Subcutaneous adipose tissue (tissue), 4 donors: ENCODE data around the gene NNAT. TPM values are rescaled to one million over a fixed set of nuclear protein-coding genes. Genes with fewer than 3 reads are reported as not detected.

ENCODE experiments used
- total RNA-seq, 4 donors: library from RNA; depleted of rRNA; stranded (reverse); fragments of >200 nt; gene quantifications; one replicate each; pipeline ENCODE4 v1.1.0, GENCODE V29; 2016
- TF ChIP-seq, protein P1 (sequence below): fragments of 450-650 bp; IDR thresholded peaks from one replicate; pipeline ENCODE4 v1.5.1; 2016; ENCODE audit warnings: low read depth, mild to moderate bottlenecking, control low read depth, antibody characterized with exemption, moderate library complexity

Gene NNAT
- total RNA-seq, 4 donors from 2014 or later, result 11.0 to 44.3 (median 18.2) TPM

DNA sequence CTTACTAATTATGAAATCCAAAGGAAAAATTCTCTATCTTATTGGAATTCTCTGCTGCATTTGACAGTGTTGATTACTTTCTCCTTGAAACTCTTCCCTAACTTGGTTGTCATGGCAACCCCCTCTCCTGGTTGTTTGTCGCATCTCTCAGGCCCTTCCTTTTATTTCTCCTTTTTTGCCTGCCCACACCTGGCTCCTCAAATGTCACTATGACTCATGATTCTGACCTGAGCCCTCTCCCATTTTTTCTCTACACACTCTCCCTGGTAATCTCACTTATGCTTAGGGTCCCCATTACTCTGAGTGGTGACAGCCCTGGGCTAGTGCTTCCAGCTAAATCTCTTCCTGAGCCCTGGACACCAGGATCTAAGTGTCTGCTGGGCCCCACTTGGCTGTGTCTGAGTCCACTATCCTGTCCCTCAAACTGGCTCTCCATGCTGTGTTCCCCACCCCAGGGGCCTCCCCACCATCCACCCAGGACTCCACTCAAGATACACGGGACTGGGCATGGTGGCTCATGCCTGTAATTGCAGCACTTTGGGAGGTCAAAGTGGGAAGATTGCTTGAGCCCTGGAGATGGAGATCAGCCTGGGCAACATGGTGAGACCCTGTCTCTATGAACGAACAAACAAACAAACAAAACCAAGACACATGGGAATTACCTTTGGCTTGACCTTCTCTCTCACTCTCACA is 16.5 kb upstream of the NNAT start:
- TF ChIP-seq, protein P1, sequence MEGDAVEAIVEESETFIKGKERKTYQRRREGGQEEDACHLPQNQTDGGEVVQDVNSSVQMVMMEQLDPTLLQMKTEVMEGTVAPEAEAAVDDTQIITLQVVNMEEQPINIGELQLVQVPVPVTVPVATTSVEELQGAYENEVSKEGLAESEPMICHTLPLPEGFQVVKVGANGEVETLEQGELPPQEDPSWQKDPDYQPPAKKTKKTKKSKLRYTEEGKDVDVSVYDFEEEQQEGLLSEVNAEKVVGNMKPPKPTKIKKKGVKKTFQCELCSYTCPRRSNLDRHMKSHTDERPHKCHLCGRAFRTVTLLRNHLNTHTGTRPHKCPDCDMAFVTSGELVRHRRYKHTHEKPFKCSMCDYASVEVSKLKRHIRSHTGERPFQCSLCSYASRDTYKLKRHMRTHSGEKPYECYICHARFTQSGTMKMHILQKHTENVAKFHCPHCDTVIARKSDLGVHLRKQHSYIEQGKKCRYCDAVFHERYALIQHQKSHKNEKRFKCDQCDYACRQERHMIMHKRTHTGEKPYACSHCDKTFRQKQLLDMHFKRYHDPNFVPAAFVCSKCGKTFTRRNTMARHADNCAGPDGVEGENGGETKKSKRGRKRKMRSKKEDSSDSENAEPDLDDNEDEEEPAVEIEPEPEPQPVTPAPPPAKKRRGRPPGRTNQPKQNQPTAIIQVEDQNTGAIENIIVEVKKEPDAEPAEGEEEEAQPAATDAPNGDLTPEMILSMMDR, result no peak

DNA sequence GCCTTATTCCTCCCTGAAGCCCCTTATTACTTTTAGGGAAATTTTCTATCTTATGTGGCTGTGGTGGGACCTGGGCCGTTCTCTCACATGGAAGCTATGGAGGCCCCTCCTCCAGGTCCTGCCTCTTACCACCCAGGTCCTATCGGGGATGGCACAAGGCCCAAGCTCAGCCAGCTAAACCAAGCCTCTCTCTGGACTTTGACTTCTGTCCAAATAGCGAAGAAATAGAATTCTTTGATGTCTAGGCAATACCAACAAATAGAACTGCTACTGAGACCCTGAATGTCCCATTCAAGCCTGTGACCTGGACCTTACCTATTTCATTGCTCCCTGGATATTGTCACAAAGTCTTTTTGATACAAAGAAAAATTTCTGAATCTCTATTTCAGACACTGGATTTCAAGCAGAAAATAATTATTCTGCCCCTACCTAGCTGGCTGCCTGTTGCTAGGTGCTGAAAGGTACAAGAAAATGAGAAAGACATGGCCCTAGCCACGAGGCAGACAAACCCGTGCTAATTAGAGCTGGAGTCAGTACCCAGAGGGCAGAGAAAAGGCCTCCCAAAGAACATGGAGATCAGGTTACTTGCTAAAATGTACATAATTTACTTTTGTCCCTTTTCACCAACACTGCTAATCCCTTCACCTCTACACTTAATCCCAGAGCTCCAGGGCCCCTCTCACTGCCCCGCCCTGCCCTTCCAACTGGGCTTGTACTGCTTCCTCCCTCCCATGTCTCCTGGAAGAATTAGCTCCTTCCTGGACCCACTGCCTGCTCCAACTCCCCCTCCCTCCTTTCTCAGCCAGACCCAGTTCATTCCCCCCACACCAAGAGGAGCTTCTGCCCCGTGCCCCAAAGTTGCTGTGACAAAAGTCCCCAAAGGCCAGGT is 15.5 kb upstream of the NNAT start:
- TF ChIP-seq, protein P1, result no peak

DNA sequence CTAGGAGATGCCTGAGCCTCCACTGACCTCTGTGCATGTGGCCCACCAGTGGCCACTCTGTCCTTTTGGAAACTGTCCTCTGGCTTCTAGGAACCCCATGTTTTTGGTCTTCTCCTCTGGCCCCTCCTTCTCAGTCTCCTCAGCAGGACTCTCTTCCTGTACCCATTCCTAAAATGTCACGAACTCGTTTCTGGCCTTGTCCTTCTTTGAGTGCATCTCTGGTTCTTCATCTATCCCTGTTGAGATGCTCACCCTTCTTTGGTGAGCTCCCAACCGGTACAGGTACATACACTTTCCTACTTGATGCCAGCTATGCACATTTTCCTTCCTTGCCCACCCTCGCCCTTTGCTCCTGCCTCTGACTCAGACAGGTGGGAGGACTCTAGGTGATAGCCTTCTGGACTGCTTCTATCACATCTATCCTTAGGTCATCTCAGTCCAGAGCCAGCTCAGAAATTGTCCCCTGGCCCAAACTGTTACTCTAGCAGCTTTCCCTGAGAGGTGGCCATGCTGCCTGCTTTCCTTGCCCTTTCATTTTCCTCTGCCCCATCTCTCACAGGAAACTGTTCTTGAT is 14.8 kb upstream of the NNAT start:
- TF ChIP-seq, protein P1, result no peak

GRCh38 chr20:37510226-37510625 is 10.8 kb upstream of the NNAT start:
- TF ChIP-seq, protein P1, result no peak

- TF ChIP-seq, protein P1, result no peak
Observed at GRCh38 chr20:37511610-37512275, 9.3 kb upstream of the NNAT start.

DNA sequence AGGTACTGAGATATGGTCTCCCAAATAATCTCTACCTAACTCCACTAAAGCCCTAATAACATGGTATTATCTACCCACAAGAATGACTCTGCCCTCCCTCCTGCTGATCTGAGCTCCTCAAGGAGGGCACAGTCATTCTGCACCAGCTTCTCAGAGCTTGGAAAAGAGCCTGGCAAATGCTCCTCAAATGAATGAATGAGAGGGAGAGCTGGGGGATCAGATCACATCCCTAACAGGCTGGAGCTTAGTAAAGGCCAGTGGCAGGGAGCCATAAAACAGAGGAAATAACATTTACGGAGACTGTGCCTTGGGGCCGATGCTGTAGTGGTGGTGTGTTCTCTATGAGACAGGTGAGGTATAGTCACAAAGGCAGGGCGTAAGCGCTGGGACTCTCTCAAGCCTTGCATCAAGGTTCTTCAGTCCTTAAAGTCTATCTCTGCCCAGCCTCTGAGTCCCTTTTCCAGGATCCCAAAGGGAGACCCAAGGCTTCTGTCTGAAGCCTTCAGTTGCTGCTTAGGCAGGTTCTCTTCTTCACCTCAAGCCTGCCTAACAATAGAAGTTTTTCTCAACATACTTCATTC is 7.2 kb upstream of the NNAT start:
- TF ChIP-seq, protein P1, result no peak
